Measurements from ENCODE around the gene SMG6. TPM values are rescaled to one million over a fixed set of nuclear protein-coding genes. Genes with fewer than 3 reads are reported as not detected.

The SMG6 gene
- total and polyA plus RNA-seq, 2 of the 8 experiments (the other 6 are each of a cell fraction or from before 2014, with no cell fraction given) = 18.5 to 25.2 TPM

DNA sequence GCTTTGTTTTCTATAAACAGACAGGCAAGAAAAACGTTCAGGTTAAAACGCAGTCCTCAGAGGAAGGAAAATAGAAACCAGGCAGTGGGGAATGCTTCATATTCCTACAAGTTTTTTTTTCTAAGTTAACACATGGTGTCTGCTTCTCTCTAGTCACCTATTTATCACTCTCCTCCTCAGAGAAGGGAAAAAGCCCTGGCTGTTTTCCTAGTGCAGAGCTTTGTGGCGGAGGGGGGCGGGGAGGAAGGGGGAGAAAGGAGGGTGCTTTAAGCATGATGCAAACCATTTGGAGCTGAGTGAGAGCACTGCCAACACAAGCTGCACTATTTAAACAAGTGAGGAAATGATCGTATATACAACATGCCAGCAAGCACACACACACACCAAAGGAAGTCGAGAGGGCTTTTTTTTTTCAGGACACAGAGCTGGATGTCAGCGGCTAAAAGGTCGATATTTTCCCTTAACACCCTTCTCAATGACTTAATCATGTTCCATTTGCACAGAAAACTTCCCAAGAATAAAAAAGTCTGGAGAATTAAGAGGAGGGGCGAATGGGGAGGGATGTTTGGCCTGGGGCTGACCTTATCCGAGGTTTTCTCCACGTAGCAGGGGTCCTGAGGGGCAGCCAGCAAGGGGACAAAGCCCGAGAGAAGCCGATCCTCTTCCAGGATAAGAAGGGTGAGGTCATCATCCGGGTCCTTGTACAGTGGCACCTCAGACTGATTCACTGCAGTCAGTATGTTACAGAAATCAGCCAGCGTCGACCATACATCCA, 131.3 kb downstream of the SMG6 start (continued):
- TF ChIP-seq SIX5 (IDR thresholded peaks at IDR 0.05; ENCODE audit: low read depth, low read length) (no peak), JUN (IDR thresholded peaks at IDR 0.05; ENCODE audit: low read depth, low read length) (no peak), KDM1A (IDR thresholded peaks at IDR 0.05; ENCODE audit: borderline replicate concordance, low read length) (no peak), EP300 (IDR thresholded peaks at IDR 0.05; ENCODE audit: borderline replicate concordance in 1 of 2, low read depth in 2 of 2, low read length in 2 of 2) (no peak), SP2 (IDR thresholded peaks at IDR 0.05; ENCODE audit: low read length) (no peak)
- TF ChIP-seq, protein P1, sequence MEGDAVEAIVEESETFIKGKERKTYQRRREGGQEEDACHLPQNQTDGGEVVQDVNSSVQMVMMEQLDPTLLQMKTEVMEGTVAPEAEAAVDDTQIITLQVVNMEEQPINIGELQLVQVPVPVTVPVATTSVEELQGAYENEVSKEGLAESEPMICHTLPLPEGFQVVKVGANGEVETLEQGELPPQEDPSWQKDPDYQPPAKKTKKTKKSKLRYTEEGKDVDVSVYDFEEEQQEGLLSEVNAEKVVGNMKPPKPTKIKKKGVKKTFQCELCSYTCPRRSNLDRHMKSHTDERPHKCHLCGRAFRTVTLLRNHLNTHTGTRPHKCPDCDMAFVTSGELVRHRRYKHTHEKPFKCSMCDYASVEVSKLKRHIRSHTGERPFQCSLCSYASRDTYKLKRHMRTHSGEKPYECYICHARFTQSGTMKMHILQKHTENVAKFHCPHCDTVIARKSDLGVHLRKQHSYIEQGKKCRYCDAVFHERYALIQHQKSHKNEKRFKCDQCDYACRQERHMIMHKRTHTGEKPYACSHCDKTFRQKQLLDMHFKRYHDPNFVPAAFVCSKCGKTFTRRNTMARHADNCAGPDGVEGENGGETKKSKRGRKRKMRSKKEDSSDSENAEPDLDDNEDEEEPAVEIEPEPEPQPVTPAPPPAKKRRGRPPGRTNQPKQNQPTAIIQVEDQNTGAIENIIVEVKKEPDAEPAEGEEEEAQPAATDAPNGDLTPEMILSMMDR (IDR thresholded peaks at IDR 0.05; ENCODE audit: control extremely low read depth in 1 of 3, insufficient read depth in 1 of 3, low read depth in 1 of 3, low read length in 3 of 3) = no peak
